HG02623 (cell line): ENCODE data around the gene BSX.

Source experiments
- ATAC-seq: cut with Tn5 transposase; IDR thresholded peaks from one replicate; pipeline ENCODE4 v1.9.1; 2021; ENCODE audit warnings: moderate library complexity; ENCODE audit not compliant: unreplicated experiment

The BSX gene

DNA sequence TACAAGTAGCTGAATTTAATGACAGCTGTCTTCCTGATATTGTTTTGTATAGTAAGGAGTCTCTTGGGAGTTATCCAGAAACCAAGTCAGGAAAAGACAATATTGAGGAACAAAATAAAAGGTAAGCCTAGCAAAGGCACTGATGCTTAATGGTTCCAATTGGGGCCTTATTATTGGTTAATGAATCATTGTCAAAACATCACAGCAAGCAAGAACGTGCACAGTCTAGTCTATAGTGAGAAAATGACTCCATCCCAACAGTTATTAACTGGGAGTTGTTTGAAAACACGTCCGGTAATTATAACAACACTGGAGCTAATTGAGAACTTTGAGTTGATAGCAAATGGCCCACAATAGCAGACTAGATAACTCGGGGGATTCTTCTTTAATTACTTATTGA is 17.7 kb downstream of the BSX start:
- no peak for ATAC-seq

DNA sequence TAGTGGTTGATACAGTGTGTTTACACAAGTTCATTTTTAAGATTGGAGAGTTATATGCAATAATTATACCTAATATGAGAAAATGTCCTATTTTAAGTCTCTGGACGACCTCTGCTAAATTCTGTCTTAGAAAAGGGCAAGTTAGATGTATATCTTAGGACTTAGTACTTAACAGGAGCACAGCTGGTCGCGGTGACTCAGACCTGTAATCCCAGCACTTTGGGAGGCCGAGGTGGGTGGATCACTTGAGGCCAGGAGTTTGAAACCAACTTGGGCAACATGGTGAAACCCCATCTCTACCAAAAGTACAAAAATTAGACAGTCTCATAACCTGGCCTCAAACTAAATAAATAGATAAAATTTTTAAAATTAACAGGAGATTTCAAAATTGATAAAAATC is 27.2 kb downstream of the BSX start:
- ATAC-seq = no peak

DNA sequence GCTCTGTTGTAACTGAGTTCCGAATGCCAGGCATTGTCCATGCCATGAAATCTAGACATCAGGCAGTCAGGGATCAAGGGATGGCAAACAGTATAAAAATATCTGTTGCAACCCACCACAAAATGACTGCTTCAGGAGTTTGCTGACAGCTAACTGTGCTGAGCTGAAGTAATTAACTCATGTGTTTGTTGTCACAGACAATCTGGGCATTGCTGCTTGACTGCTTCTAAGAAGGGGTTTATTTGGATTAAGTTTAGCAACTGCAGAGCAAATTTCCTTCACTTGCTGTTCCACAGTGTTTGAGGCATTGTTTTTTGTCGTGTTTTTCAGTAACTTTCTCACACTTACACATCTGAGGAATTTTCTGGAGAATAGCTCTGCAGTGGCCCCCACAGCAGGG is 30.4 kb downstream of the BSX start:
- no peak for ATAC-seq

DNA sequence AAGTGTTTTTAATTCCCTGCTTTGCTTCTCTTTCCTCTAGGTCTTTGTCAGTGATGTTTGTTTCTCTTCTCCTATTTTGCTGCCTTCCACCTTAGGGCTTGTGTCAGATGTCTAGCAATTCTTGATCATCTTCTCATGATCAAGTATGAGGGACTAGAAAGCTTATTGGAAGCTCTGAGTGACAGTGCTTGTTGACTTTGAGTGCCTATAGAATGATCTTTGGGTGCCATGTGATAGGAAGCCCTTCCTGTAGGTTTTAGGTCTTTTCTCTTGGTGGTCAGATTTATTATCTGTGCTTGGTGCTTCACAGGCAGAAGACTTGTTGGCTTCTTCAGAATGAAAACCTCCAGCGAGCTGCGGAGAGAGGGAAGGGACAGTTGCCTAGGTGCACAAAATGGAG is 43.1 kb downstream of the BSX start:
- no peak for ATAC-seq

DNA sequence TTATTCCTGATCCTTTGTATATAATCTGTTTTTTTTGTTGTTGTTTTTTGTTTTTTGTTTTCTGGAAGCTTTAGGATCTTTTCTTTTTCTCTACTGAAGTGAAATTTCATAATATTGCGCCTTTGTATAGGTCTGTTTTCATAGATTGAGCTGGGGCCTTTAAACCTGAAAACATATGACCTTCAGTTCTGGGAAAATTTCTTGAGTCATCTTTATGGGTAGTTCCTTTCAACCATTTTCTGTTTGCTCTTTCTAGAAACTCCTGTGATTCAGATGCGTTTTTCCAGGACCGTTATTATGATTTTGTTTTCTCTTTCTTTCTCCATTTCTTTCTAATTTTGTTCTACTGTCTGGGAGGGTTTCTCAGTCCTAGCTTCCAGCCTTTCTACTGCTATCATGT is 43.7 kb downstream of the BSX start:
- no peak for ATAC-seq

DNA sequence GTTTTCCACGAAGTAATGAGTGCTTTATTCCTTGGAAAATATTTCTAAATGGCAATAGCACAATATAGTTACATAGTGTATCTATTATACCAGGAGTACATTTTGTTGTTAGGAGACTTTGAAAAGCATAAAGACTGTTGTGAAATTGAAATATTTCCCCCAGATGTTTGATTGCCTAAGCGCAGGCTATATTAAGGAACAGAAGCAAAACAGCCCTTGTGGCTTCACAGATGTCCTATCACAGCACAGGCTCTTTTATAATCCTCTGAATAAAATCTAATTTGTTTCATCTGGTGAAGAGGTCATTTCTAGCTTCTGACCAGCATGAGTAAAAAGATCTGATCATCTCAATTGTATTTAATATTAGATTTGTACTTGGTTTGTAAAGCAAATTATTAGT is 48.2 kb downstream of the BSX start:
- no peak for ATAC-seq

DNA sequence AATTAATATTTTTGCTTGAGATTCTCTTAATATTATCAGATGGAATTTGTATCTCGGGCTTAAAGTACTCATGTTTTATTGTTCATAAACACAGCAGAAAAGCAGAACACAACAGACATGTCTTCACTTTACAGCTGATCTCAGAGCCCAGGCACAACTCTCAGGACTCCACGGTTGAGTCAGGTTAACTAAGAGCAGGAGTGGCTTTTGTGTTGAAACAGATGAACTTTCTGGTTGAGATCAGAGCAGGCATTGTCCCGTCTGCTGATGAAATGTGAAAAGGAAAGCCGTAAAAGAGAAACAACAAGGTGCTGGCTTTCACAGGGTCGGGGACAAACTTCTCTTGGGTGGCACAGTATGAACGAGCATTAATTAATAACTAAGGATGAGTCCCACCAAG is 50.1 kb downstream of the BSX start:
- no peak for ATAC-seq
